Stimulated activated CD4-positive, alpha-beta T cell treated with anti-CD3 and anti-CD28 coated beads, Interleukin-1b, Interleukin-23, amount 100 ng/mL, for 1 hour (primary cell): ENCODE measurements around the gene RASAL2.
"Not testable (repeated sequence)": the region's sequence is repeated elsewhere in the genome, so short reads cannot be mapped to it uniquely, and the experiment has no call there.

Source experiments
- DNase-seq, 2 donors: peaks; one replicate each; pipeline ENCODE4 v3.0.0-alpha.2; 2020; ENCODE audit warnings: low read depth in 2 of 2

RASAL2 gene

DNA sequence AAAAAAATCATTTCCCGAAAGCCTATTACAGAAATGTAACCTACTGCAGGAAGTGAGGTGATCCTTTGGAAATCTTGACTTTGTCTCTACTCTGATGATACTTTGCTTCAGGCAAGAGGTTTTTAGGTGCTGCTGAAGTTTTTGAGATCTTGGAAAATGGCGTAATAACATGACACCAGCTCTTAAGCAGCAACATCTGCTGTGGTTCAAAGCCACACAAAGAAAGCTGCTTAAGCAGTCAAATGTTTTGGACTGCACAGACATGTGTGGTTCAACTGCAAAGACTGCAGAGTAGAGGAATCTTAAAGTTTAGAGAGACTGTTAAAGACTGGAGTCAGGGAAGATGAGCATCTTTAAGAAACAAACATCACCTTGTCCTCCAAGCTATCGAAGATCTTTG, 139.0 kb downstream of the RASAL2 start:
- DNase-seq = no peak

DNA sequence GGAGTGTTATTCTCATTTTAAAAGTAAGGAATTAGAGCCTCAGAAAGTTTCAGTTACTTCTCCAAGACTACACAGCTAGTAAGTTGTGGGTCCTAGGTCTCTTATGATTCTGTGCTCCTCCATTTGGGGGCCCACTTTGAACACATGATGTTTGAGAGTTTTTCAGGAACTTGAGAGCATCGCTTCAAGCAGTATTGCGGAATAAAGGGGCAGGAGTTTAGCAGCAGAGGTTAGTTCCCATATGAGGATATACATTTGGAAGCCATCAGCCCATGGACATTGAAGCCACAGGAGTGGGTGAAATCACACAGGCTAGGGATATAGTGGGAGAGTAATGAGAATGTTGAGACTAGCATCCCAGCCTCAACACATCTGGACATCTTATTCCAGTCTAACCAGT, 143.2 kb downstream of the RASAL2 start:
- DNase-seq = no peak

DNA sequence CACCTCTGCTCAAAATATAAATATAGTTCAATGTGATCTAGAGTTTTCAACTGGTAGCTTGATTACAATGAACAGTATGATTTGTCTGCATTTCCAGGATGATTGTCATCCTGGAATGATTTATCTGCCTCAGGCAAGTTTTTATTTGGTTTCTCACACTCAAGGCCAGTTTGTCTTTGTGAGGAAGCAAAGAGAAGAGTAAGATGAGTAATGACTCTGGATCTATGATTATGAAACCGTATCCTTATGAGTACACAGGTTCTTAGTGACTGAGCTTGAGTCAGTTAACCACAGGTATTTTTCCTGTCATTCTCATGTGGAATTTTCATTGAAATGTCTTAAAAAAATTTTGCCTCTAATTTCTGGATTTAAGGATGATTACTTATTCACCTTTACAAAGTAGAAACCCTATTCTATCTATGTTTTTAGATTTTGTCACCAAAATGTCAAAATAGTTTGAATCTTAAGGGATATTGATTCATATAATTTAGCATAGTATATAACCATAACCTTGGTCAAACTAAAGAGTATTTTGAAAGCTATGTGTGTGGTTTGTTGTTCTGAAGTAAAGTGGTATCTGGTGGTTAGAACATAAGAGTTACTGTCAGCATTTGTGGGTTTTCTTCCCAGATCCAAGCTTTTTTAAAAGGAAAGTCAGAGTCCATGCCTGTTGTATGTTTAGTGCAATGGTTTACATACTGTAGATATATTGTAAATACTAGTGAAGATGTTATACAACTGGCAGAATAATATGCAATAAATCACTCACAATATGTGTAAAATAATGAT, 145.0 kb downstream of the RASAL2 start:
- no peak for DNase-seq

DNA sequence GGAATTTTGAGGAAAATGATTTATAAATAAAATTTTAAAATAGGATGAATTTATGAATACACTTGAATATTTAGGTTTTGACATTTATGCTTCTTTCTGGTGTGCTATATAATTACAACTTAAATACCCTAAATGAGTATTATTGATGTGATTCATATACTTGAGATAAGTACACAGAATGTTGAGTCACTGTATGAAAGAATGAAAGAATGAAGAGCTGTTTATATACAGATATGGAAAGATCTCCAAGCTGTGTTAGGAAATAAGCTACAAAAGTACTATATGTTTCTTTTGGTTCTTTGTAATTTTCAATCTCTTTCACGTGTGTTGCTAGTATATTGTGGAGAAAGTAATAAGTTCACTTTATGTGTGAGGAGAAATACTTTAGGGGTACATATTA, 147.2 kb downstream of the RASAL2 start:
- no peak for DNase-seq

DNA sequence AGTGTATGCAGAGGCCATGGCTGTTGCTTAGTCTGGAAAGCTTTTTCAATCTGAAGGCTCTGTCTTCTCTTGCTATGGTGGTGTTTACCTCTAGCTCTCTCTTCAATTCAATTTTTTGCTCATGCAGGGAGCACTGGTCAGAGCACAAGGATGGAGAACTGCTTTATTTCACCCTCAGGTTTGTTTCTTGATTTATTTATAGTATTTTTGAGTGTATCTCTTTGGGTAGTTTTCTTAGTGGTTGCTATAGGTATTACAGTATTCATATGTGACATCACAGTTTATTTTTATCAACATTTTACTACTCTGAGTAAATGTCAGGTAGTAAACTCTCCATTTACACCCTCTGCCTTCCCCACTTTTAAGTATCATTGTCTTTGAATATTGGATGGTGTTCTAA, 147.9 kb downstream of the RASAL2 start:
- DNase-seq = no peak

DNA sequence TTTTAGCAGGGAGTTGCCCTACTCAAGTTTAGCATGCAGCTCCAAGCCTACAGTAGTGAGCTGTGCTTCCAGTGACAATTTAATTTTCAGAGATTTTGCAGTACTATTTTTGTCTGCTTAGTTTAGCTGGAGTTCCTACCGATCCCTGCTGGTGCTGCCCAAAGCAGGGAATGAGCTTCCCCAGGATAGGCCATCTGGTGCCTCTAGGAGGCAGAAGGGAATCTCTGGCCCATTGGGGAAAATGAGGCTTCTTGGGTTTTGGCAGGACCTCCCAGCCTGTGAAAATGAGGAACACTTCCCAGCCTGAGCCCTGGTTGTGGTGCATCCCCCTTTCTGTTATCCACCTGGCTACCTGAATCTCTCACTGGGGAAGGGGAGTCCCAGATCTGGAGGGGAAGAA, 149.2 kb downstream of the RASAL2 start:
- no peak for DNase-seq

DNA sequence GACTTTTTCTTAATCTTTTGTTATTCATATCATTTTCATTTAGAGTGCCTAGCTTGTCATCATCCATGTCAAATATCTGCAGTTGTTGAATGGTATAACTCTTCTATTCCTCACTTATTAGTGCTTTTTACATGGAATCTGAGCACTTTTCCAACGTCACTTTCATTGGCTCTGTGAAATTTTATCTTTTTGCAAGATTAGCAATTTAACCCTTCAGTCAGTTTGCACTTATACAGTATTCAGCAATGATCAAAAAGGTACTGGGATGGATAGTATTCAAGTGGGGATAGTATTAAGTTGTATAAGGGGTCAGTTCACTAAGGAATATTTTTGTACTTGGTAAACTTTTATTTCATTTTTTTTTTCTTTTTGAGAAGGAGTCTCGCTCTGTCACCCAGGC, 150.0 kb downstream of the RASAL2 start:
- DNase-seq = no peak

DNA sequence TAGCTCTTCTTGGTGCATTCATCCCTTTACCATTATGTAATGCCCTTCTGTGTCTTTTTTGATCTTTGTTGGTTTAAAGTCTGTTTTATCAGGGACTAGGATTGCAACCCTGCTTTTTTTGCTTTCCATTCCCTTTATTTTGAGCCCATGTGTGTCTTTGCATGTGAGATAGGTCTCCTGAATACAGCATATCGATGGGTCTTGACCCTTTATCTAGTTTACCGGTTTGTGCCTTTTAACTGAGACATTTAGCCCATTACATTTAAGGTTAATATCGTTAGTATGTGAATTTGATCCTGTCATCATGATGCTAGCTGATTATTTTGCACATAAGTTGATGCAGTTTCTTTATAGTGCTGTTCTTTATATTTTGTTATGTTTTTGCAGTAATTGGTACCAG, 154.4 kb downstream of the RASAL2 start:
- DNase-seq = not testable (repeated sequence)

DNA sequence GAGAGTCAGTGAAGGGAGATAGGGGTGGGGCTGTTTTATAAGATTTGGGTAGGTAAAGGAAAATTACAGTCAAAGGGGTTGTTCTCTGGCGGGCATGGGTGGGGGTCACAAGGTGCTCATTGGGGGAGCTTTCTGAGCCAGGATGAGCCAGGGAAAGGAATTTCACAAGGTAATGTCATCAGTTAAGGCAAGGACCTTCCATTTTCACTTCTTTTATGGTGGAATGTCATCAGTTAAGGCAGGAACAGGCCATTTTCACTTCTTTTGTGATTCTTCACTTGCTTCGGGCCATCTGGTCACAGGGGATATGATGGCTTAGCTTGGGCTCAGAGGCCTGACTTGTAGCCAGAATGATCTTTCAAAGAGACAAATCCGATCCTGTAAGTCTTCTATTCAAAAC, 159.7 kb downstream of the RASAL2 start:
- not testable (repeated sequence) for DNase-seq

DNA sequence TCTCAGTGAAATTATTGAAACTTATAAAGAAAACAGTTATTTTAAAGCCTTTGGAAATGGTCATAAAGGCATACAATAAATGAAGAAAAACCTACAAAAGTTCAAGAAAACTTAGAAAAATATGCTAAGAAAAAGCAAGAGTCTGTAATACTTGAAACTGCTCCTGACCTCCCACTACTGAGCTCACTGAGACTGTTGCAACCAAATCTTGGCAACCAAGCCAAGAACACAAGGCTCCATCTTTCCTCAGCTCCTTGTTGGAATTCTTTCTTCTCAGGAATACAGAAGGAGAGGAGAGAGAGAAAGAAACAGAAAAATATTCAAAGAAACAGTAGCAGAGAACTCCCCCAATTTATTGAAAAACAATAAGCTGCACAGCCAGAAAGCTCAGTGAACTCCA, 160.5 kb downstream of the RASAL2 start:
- DNase-seq = no peak

DNA sequence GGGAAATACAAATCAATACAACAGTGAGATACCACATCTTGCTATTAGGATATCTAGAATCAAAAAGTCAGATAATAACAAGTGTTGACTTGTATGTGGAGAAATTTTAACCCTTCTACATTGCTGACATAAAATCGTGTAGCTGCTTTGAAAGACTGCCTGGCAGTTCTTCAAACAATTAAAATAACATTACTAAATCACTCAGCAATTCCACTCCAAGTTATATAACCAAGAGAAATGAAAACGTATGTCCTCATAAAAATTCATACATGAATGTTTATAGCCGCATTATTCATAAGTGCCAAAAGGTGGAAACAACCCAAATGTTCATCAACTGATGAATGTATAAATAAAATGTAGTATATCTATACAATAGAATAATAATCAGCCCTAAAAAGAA, 164.6 kb downstream of the RASAL2 start:
- no peak for DNase-seq

DNA sequence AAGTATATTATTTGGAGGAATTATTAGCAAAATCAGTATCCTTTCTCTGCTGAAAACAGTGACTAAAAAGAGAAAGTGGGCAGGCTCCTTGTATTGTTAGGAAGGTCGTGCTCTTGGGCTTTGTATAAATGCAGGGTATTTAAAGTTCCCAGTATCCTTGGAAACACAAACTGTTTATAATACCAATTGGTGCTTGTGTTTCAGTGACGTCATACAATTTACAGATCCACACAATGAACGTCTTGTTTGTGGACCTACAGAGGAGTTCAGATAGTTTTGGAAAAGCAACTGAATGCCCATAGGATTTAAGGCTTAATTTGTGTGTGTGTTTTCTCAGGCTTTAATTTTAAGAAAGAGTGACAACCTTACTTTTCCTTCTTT, 168.2 kb downstream of the RASAL2 start:
- DNase-seq = no peak

DNA sequence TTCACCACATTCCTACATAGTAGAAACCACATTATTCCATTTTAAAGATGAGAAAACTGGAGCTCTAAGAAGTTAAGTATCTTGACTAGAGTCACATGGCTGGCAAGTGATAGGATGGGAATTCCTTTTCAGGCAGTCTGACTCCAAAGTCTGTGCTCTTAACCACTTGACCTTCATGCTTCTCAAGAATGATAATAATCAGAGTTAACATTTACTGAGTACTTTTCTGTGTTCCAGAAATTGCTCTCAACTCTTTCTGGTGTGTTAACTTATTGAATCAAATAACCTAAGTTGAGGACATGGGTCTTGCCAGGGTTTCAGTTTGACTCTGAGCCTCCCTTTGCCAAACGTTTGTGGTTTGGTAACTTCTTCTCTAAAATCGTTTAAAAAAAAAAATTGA, 169.4 kb downstream of the RASAL2 start:
- no peak for DNase-seq

DNA sequence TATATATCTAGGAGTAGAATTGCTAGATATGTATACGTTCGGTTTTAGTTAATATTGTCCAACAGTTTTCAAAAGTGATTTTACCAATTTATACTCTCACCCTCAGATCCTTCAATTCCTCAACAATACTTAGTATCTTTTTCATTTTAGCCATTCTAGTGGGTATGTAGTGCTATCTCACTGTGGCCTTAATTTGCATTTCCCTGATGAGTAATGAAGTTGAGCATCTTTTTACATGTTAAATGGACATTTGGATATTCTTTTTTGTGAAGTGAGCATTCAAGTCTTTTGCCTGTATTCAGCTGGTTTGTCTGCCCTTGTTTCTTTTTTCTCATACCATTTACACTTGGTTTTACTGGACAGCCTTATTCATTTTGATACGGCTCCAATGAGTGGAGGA, 172.2 kb downstream of the RASAL2 start:
- DNase-seq = no peak

DNA sequence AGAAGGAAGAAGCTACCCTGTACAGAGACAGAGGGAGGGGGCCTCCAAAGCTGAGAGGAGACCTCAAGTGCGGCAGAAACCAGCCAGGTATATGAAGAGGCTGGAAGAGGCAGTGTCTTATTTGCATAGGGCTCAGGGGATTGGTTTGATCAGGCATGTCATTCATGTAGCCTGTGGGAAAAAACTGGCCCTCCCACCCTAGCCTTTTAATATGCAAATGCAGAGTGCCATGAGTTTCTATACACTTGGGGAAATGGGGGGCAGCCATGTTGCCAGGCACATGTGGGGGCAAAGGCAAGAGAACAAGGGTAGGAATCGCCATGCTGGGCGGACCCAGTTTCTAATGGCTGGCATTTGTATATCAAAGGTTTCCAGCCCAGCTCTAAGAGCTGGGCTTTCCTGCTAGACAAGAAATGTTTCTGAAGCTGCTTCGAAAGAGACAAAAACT, 172.7 kb downstream of the RASAL2 start:
- no peak for DNase-seq

DNA sequence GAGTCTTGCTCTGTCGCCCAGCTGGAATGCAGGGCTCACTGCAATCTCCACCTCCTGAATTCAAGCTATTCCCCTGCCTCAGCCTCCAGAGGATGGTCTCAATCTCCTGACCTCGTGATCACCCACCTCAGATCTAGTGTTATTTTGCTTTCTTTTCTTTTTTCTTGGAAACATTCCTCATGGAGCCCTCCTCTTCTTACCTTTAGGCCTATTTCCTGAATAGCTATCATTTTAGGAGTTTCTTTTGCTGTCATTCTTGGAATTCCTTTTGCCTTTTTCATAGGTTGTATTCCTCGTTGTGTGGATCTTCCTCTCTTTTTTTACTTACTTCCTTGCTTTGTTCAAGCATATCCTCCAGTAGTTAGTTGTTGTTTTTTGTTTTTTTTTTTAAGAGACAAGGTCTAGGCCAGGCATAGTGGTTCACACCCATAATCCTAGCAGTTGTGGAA, 173.8 kb downstream of the RASAL2 start:
- DNase-seq = no peak

DNA sequence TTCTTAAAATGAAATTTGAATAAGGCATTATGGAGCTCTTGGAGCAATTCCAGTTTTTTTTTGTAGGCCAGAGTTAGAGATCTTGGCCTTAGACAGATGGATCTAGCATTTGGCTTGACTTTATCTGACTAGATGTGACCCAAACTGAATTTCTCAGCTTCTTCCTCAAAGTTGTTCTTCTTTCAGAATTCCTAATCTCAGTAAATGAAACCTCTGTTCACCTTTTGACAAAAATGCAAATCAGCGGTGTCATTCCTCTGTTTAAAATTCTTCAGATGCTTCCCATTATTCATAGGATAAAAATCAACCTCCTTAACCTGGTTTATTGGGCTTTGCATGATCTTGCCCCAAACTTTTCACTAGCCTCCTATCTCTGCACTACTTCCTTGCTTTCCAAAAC, 177.6 kb downstream of the RASAL2 start:
- no peak for DNase-seq

DNA sequence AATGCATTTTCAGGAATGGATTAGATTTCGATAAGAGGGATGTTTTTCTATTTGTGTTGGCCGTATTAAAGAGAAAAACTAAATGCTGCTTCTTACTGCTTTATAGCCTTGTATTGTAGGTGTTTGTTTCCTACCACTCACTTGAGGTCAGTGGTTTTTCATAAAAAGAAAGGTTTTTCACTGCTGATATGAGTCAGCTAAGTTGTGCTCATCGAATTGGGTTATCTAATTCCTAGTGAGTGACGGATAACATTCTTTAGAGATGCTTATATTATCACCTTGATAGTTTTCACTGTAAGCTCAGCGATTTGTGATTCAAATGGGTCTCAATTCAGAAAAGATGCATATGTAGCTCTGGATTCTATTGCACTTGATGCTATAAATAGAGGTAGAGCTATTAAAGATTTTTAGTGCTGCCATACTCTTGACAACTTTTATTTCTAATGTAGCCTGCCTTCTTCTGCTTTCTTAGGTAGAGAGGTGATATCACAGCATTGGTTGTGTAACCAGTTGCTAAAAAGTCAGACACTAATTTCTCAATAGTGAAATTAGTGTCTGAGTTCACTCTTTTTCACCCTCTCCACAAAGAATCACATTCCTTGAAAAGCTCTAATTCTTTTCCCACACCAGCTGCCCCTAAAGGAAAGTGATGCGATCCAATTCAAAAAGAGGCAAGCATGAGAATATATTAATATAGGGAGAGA, 180.0 kb downstream of the RASAL2 start:
- no peak for DNase-seq

DNA sequence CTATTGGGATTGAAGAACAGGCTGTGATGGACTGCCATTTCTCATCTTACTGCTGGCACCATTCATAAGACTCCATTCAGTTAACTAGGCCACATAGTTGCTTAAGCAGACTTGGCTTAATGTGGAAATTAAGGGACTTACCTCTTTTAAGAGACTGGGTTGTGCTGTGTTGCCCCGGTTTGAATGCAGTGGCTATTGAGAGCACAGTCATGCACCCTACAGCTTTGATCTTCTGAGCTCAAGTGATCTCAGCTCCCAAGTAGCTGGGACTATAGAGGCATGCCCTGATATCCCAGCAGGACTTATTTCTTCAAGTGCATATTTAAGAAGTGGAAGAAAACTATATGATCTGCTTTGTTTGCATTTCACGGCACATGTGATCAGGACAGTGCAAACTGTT, 181.1 kb downstream of the RASAL2 start:
- DNase-seq = no peak

DNA sequence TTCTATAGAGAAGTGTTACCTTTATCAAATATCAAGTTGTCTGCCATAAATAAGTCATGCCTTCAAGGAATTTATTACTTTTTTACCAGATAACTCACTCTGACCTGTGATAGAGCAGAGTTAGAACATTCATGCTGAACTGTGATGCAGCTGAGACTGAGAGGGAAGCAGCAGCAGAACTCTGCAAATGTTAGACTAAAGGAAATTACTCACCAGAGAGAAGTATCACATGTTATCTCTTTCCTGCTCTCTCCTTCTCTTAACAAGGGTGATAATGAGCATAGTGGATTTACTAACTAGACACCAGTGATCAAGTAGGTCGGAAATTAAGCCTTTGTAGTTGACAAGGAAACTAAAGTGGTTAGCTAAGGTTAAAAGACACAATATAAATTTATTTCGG, 181.6 kb downstream of the RASAL2 start:
- no peak for DNase-seq

DNA sequence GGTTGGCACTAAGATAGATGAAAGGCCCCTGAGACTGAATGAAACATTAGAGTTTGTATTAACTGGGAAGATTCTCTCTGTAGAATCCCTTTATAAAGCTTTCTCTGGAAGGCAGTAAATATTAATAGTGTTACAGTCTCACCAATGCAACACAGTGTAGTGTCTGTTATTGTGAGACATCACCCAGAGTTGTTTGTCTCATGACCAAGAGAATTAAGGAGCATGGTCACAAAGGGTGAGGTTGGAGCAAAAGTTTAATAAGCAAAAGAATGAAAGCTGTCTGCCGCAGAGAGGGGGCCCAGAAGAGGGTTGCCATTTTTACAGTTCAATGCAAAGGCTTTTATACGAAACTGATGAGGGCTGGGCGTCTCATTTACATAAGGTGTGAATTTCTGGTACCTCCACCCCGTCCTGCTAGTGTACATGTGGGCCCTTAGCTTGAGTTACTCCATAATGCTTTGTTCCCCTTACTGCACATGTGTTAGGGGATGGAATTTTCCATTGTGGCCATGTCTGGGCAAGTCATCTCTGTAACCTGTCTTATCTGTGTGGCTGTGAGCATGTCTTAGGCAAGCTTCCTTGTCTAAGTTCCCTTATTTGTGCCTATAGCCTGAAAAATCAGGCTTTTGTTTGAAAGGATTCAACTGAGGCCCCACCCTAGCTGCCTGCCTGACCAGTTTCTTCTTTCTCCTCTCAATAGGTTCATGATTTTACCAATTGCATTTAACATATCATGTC, 184.1 kb downstream of the RASAL2 start:
- no peak for DNase-seq

DNA sequence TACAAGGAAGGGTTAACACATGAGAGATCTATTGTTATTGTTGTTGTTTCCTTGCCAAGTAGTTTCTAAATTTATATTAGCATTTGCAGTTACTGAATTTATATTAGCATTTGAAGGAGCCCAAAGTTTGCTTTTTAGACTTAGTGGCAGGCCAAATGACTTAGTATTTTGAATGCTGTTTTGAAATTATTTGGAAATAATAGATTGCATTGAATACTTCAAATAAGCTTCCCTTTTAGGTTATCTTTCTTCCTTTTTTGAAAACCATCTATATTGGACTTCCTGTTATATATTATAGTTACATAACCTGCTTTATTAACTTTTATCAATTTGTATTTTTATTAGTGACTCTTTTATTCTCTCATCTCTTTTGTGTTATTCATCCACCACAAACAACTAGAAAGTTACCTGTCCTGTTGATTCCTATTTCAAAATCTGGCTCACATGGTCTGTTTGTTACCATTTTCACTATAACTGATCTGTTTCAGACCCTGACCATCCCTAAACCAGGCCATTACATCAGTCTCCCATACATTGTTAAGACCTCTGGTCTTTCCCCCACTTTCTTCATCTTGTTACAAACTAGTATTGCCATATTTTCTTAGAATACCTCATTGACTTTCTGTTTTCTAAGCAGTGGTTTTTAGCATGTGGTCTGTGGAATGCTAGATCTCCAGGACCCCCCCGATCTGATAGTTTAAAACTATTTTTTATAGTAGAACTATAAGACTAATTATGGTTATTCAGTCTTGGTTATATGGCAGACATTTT, 185.2 kb downstream of the RASAL2 start:
- no peak for DNase-seq
